NCI-H2171 treated with DMSO at 0.1 percent for 48 hours (cell line): ENCODE data around the gene BARHL1.
A peak's percentile ranks its signal among the peaks of the same experiment; 100 is the strongest.
"Not testable (repeated sequence)": the region's sequence is repeated elsewhere in the genome, so short reads cannot be mapped to it uniquely, and the experiment has no call there.

ENCODE experiments used
- DNase-seq: peaks from one replicate; lab custom pipeline; 2025; lab: John Stamatoyannopoulos, UW

Gene BARHL1

DNA sequence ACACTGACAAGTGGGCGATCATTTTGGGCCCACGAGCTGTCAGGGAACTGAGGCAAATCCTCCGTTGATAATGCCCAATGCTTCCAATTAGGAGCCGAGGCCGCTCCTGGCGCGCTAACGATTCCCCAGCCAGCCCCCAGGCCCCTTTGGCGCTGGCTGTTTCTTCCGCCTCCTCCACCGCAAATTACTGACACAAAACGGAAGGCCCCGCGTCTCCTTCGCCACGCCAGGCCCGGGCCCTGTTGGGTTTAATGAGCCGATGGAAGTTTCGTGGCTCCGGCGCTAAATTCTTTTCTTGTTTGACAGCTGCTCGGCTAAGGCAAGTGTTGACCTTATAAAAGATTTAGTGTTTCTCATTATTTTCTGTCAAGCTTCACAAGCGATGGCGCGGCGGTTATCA lies 25.7 kb upstream of the BARHL1 start:
- no peak for DNase-seq

DNA sequence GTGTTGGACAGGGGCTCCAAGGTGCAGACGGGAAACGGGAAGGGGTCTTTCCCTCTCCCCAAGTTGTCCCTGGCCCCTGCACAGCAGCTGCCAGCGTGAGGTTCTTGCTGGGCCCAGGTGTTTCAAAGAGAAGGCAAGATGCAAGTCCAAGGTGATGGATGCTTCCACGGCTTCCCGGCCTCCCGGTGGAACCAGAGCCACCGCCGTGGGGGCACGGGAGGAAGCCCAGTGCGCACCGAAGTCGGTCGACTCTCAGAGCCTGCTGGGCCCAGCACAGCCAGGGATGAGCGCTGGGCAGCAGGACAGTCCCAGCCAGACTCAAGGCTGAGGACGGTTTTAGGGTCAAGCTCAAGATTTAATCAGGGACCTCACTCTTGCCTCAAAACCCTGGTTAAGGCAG lies 25.2 kb upstream of the BARHL1 start:
- DNase-seq = no peak

DNA sequence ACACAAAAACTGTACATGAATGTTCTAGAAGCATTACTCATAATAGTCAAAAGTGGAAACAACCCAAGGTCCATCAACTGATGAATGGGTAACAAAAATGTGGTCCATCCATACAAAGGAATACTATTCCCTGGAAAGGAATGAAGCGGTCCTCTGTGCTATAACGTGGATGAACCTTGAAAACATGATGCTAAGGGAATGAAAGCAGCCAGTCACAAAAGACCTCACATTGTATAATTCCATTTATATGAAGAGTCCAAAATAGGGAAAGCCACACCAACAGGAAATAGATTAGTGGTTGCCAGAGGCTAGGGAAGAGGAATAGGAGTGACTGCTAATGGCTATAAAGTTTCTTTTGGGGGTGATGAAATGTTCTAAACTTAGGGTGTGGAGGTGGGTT lies 22.7 kb upstream of the BARHL1 start:
- DNase-seq = no peak

DNA sequence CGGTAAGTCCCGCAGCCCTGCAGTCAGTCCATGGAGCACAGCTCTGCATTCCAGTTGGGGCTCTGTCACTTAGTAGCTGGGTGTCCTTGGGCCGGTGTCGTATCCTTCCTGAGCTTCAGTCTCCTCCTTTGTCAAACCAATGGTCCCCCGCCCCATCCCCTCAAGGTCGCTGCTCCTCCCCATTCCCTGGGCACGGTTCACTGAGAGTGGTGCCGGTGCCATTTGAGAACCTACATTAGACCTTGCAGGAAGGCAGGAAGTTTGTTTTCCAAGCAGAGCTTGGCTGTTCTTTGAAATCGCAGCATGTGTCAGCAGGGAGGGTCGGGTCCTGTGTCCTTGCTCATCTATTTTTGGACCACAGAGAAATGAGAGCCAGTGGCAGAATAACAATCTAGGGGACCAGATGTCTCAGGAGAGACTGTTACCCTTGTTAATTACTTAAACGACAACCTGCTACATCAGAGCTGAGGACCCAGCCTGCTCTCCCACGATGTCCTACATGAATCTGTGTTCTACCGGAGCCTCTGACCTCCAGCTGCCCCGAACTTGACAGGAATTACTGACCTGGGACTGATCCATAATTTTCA lies 21.7 kb upstream of the BARHL1 start:
- DNase-seq = peak; percentile 86

DNA sequence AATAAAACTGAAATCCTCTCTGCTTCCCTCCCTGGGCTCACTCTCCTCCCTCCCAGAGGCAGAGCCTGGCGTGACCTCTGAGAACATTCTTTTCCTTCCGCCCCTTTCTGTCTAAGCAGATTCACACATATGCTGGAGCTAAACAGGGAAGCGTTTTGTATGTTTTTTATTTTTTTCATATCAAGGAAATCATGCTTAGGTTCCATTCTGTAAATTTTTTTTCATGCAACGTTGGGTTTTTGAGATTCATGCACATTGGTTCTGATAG lies 20.2 kb upstream of the BARHL1 start:
- no peak for DNase-seq

DNA sequence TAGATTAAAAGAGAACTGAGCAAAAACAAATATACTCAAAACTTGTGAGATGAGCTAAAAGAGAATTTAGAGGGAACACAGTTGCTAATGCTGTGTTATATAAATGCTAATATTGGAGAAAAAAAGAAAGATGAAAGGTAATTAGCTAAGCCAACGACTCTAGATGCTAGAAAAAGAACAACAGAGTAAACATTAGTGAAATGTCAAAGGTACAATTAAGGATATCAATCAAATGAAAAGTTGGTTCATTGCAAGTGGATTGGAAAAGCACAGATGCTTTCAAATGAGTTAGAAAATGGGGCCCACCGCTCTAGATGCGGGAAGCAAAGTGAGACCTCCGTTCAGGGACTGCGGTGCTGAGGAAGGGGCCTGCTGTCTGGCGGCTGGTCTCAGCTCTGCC lies 17.9 kb upstream of the BARHL1 start:
- DNase-seq = no peak

DNA sequence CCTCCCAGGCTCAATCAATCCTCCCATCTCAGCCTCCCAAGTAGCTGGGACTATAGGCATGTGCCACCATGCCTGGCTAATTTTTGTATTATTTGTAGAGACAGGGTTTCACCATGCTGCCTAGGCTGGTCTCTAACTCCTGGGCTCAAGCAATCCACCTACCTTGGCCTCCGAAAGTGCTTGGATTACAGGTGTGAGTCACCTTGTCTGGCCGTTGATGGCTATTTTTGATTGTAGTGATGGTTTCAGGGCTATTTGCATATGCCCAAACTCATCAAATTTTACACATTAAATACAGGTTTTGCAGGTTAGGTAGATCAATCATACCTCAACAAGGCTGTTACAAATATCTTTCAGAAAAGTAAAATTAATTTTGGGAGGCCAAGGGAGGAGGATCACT lies 13.6 kb upstream of the BARHL1 start:
- not testable (repeated sequence) for DNase-seq

DNA sequence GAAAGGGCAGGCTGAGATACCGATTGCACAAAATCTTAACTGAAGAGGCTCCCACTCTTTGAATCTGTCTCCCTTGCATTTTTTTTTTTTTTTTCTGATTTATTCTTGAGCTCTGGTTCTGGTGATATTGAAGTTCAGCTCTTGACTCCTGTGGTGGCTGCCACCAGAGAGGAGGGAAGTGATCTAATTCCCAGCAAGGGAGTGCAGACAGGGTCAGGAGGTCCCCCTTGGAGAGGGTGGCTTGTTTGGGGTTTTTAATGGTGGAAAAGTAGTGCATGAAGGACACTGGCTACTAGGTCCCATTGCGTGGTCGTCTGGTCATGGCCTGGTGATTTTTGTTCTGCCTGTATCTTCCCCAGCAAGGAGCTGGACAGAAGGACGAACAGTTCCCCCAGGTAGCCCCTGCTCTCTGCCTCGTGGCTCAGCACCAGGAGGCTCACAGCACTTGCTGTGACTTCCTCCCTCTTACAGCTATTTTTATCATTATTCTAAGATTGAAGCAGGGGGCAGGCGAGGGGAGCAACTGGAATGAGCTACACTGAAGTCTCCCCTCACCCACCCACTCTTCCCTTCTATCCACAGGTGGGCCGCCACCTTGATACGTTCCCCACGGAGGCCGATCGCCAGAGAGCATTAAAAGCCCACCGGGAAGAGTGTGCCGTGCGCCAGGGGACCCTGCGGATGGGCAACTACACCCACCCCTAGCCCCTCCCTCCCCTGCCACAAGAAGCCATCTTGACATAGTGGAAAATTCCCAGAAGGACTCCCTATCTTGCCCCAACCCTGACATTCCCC lies 10.4 kb upstream of the BARHL1 start:
- DNase-seq = no peak

DNA sequence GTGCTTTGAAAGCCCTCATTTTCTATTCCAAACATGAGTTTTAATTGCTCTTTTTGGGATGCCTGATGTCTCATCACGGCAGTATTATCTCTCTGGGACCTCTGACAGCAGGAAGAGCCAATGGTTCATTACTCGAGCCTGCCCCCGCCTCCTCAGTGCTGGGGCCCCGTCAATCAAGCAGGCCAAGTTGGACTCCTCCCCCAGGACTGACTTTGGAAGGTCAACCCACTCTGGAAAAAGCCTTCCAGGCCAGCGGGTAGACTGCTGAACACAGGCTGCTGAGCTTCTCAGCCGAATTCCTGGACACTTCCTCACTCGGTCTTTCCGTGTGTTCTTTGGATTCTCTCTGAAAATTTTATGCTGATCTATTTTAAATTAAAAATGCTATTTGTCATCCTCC lies 9.5 kb upstream of the BARHL1 start:
- DNase-seq = no peak

DNA sequence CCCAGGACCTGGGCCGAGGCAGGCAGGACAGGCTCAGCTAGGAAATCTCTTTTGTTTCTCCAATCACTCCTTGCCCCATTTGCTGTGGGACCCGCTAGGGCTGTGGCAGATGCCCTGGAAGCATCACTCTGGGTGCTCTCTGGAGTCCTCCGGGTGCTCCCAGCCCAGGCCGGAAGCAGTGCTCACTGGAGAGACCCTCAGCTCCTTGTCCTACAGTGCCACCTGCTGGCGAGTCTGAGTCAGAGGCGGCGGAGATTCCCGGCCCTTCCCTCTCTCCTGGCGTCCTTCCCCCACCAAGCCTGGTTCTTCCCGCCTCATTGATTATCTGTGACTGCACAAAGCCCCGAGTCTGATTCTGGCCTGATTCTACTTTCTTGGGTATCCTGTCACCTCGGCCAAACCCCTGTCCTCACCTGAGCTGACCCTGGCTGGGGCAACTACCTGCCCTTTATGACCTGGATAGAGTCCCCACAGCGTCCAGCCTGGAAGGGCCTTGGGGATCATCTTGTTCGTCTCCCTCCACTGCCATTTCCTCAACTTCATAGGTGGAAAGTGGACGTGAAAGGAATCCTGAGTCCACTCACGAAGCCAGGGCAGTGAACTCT lies 7.3 kb upstream of the BARHL1 start:
- DNase-seq = peak; percentile 91

DNA sequence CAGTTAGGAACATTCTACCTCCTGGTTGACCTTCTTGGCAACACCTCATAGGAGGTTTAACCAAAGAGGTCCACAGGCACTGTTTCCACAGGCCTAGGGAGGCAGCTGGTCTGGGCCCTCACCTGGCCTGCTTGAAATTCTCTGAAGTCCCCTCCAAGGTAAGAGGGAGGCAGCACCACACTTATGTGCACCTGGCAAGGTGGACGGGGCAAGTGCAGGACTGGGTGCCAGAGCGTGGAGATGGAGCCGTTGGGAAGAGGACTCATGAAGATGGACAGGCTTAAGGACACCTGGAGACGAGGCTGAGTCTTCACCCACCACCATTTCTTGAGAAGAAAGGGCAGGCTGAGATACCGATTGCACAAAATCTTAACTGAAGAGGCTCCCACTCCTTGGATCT lies 6.6 kb upstream of the BARHL1 start:
- DNase-seq = no peak

DNA sequence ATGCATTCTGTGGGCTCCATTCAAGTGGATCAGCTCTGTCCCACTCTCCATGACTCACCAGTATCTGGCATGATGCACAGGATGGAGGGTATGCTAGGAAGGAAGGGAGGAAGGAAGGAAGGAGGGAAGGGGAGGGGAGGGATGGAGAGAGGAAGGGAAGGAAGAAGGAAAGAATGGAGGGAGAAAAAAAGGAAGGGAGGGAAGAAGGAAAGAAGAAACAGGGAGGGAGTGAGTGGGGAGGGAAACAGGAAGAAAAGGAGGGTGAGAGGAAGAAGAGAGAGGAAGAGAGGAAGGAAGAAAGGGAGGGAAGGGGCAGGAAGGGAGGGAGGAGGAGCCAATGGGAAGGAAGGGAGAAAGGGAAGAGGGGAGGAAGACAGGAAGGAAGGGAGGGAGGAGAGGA lies 5.3 kb upstream of the BARHL1 start:
- DNase-seq = no peak

DNA sequence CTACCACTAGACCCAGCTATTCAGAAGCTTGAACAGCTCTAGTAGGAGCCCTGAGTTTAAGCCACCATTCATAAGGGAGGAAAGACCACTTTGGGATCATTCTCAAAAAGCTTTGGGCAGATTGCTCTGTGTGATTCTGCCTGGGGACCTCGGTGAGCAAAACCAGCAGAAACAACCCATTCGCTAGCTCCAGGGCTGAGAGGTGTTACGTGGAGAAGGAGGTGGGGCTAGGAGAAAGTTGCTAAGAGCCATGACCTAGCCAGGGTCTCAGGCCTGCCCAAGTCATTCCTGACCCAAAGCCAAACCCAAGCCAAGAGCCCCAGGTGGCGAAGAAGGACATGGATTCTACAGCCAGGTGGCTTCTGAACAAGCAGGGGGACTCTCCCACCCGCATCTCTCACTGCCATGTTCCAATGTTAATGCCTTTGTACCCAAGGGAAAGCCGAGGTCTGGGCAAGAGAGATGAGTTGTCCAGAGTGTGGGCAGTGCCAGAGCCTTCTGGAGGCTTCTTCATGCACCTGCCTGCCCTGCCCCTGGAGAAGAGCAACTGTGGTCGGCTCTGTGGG lies 4.0 kb upstream of the BARHL1 start:
- no peak for DNase-seq

DNA sequence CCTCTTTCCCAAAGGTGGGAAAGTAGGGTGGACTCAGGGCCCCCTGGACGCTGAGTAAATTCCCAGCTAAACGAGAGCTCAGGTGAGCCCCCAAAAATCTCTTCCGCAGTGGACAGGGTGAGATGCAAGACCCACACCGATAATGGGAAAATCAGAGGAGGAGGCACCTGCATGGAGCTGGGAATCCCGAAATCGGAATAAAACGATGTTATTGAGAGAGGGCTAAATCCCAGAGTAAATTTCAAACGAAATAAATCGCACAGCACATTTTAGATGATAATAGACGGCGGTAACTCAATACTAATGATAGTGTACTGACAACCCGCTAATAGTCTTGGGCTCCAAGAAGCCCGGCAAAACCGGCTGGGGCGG lies 3.0 kb upstream of the BARHL1 start:
- no peak for DNase-seq

DNA sequence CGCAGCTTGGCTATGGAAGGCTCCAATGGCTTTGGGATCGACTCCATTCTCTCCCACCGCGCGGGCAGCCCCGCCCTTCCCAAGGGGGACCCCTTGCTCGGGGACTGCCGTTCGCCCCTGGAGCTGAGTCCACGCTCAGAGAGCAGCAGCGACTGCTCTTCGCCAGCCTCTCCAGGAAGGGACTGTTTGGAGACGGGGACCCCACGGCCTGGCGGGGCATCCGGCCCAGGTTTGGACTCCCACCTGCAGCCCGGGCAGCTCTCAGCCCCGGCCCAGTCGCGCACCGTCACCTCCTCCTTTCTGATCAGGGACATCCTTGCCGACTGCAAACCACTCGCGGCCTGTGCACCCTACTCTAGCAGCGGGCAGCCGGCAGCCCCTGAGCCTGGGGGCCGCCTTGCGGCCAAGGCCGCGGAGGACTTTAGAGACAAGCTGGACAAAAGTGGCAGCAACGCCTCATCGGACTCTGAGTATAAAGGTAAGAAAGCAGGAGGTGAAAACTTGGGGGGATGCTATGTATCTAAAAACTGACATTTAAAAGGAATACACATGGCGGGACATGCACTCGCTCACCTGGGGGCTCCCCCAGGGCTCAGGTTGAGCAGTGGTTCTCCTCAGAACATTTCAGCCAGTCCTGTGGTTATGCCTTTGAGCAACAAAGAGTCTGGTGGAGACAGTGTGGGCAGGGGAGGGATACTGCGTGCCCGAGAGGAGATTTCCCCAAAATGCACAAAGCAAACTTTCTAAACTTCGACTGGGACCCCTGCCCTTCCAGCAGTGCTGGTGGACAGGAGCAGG lies 579 bp downstream of the BARHL1 start:
- DNase-seq = no peak

DNA sequence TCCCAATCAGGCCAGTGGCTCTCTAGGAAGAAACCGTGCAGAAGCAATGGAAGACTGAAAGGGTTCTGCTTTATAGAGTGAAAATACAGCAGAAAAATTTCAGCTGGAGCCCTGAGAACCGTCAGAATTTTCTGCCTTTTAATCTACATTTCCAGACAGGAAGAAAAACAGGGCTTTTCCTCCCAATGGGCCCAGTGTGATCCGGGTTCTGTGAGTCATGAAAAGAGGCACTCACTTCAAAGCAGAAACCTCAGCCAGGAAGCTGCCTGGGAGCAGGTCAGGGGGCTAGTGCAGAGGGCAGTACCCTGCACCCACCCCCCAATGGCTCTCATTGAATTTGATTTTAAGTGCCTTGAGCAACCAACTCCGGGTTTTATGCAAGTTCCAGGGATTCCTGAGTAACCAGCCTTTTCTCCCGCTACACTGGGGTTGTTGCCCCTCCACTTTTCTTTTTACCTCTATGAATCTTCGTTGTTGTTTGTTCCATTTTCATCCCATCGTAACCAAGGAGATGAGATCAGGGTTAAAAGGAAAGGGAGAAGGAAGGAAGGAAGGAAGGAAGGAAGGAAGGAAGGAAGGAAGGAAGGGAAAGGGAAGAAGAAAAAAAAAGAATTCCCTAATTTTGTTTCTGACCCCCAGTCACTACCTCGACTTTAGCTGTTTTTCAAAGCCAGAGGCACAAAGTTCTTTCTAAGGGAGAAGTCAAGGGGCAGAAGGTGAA lies 1.3 kb downstream of the BARHL1 start:
- DNase-seq = no peak

DNA sequence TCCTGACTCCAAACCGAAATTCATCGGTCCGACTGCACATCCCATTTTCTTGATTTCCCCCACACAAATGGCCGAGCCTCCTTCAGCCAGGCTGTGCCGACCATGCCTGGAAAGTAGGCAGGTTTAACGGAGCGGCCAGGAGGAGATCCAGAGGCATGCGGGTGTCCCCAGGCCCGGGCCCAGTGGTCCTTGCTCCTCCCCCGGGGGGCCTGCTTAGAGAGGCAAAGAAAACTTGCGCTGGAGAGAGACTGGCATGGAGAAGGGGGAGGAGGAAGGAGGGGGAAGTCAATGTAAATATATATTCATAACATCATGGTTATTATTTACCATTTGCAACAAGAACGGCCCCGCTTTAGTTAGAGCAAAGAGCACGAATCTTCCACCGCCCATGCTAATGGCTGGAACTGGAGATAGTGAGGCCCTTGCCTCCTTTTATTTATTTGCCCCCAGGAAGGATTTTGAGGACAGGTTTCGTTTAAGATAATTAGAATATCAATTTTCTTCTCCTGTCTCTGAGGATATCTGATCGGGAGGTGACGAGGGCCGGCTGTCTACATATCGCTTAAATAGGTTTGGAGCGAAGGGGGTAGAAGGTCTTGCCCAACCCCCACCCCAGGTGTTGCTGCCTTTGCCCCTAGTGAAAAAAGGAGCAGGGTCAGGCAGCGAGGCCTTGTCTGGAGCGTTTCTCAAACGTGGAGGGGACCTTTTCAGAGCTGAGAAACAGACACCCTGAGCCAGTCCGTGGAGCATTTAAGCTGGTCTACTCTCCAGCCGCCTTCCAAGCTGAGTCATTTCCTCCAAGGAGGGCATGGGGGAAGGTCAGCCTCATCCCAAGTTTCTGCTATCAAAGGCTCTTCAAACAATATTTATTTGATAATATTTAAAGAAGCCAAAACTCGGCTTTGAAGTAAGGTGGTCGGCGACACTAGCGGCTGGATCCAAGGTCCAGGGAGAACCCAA lies 2.5 kb downstream of the BARHL1 start:
- no peak for DNase-seq

DNA sequence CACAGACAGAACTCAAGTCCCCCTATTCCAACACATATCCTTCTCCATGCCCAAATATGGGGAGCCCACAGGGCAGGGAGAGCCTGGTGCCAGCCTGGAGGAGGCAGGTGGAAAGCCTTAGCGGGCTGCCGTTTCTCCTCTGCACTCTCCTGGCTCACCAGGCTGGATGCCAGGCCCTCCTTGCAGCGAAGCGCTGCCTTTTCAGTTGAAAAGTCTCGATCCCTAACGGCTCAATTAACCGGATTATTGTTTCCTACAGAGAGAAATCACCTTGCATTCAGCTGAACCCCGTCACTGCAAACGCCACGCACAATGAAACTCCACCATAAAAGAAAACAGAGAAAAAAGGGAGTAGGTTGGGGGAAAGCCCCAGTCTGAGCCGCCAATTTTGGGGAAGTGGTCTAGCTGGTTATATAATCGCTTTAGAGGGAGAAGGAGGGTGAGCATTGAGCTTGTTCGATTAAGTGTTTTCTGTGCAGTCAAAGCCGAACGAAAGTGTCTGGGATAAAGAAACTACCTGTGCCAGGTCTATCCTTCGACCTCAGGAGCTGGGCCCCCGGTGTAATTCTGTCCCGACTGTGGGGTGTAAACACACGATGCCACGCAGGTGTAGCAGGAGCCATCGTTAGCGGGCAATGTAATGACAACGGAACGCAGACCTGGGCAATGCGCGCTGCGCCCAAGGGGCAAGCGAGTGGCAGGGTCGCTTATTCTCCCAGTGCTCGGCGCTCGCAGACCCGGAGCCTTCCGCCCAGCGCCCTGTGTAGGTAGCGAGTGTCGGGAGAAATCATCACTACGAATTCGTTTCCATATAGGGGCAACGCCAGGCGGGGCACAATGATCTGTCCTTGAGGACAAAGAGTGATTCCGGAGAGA lies 3.8 kb downstream of the BARHL1 start:
- DNase-seq = no peak

DNA sequence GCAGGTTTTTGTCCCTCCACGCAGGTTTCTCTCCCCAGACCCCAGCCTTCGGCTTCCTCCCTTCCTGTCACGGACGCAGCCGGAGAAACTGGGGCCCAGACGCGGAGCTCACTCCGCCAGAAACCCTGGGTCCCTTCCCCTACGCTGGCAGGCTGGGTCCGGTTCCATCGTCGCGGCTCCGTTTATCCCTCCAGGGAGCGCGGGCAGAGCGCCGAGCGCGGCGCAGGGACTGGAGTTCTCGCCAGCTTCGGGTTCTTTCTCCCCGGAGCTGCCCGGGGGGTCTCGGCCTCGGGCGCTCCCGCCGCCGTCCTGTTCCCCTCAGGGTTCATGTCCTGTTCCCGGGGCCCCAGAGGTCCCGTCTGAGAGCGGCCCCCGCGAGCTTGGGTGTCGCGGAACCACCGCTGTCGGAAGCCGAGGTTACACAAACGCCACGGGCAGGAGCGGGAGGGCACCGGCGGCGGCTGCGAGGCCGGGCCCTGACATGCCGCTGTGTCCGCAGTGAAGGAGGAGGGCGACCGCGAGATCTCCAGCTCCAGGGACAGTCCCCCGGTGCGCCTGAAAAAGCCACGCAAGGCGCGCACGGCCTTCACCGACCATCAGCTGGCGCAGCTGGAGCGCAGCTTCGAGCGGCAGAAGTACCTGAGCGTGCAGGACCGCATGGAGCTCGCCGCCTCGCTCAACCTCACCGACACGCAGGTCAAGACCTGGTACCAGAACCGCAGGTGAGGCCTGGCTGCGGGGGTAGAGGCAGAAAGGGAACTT lies 4.6 kb downstream of the BARHL1 start:
- DNase-seq = no peak
